GM21529 (cell line): ENCODE data around the gene LILRA6.
A peak's percentile ranks its signal among the peaks of the same experiment; 100 is the strongest.
"Not testable (repeated sequence)": the region's sequence is repeated elsewhere in the genome, so short reads cannot be mapped to it uniquely, and the experiment has no call there.

Source experiments
- ATAC-seq: cut with Tn5 transposase; IDR thresholded peaks from one replicate; pipeline ENCODE4 v1.9.1; 2021; ENCODE audit not compliant: unreplicated experiment

The LILRA6 gene

DNA sequence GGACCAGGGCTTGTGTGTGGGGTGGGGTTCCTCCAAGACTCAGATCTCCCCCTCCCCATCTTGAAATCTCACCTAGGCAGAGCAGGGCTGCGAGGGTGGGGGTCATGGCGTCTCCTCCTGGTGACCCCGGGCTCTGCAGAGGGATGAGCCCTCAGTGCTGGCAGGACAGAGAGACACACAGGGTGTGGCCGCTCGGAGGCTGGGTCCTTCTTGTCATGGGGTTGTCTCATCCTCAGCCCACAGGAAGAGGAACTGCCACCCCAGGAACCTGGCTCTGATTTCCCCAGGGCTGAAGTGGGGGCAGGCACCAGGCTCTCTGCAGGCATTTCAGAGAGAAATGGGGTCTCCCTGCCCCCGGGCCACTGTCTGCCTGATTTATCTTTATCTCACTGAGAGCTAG lies at the start of gene LILRA6:
Gene LILRA6 (minus strand): TSS at position 145 of the 400 bp plus-strand sequence.
- not testable (repeated sequence) for ATAC-seq

DNA sequence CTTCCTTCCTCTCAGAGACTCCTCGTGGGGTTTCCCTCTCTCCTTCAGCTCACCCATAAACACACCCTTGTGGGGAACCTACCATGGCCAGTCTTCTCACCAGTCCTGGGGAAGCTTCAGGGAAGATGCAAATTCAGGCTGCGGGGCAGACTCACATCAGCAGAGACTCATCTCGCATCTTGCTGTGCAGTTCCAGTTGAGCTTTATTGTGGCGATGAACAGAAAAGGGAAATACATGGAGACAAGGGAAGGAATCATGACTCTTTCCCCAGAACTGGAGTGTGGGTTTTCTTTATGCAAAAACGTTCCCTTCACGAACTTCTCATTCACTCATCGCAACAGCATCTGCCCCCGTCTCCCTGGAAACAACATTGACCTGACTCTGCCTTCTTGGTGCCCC lies 46.6 kb upstream of the LILRA6 start:
- not testable (repeated sequence) for ATAC-seq

- ATAC-seq, result no peak
Observed at GRCh38 chr19:54287456-54287855, 44.9 kb upstream of the LILRA6 start.

DNA sequence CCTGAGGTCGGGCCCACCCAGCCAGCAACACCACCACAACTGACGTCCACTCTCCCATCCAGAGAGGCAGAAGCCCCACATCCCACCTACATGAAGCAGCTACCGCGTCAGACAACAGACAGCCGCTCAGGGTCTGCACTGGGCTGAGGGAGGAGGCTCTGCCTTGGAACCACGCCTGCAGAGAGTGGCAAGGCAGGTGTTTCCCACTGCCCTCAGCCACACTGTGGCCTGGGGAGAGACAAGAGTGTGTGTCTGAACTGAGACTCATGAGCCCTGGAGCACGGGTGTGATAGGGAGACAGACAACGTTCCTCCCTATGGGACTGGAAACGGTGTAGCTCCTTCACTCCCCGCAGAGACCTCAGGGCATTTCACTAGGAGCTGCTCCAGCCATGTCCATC lies 43.7 kb upstream of the LILRA6 start:
- ATAC-seq, result not testable (repeated sequence)

GRCh38 chr19:54285427-54286056 lies 43.0 kb upstream of the LILRA6 start:
- ATAC-seq, result peak; percentile 52

GRCh38 chr19:54282686-54283470 lies 40.3 kb upstream of the LILRA6 start:
- ATAC-seq, result no peak

DNA sequence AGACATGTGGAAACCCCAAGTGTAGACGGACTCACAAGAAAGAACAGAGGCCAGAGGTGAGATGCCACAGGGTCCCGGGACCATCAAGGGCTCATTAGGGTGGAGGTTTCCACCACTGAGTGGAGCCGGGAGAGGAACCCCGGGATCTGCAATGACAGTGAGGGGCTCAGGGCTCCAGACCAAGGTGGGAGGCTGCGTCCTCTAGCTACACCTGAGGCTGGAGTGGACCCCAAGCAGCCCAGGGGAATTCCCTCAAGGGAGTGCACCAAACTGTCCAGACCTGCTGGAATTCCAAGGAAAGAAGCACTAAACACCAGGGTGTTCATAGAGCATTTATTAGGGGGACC lies 39.1 kb upstream of the LILRA6 start:
- ATAC-seq, result not testable (repeated sequence)

DNA sequence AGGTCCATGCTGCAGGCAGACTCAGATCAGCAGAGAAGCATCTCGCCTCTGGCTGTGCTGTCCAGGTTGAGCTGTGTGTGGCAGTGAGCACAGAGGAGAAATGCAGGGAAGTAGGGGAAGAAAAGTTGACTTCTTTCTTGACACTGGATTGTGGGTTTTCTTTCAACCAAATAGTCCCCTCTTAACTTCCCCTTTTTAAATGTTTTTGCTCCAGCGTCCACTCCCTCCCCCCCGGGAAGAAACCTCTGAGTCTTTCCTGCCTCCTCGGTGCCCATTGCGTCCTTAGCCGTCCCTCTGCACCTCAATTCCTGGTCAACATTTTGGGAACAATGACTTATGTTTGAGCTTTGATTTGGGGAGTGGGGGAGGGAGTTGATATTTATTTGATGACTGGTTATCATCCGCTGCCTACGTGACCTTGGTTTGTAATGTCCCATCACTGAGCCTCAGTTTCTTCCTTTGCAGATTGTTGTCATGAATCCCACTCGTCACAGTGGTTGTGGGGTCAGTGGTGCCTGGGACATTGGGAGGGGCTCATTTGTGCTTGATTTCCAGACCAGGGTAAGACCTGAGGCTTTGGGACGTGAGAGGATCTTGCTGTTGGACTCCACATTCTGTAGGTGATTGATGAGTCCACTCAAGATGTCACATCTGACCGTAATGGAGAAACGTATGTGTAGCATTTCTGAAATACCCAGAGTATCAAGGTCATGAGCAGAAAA lies 38.6 kb upstream of the LILRA6 start, which contains the start of gene LILRB2:
Gene LILRB2 (minus strand): TSS at position 104 of the 722 bp plus-strand sequence. CDS start 614 bp downstream, outside the sequence.
- no peak for ATAC-seq

GRCh38 chr19:54280441-54280840 lies 37.9 kb upstream of the LILRA6 start:
- ATAC-seq, result not testable (repeated sequence)

DNA sequence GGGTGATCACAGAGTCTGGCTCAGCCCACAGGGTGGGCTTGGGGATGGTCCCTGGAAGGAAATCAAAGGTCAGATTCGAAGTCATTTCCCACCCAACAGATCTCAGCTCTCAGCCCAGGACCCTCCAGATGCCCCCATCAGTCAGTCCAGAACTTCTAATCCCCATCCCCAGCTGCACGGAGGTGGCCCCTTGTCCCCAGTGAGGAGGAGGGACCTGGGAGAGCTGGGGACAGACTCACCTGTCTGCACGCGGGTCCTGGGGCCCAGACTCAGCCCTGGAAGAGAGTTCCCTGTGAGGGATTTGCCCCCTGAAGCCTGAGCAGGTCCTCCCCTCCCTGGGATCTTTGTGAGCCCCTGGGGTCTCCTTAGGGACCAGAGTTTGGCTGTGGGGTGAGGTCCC lies 37.4 kb upstream of the LILRA6 start:
- not testable (repeated sequence) for ATAC-seq

- no peak for ATAC-seq
Observed at GRCh38 chr19:54279406-54279962, 36.9 kb upstream of the LILRA6 start.

GRCh38 chr19:54278571-54279195 lies 36.1 kb upstream of the LILRA6 start:
- ATAC-seq, result not testable (repeated sequence)

DNA sequence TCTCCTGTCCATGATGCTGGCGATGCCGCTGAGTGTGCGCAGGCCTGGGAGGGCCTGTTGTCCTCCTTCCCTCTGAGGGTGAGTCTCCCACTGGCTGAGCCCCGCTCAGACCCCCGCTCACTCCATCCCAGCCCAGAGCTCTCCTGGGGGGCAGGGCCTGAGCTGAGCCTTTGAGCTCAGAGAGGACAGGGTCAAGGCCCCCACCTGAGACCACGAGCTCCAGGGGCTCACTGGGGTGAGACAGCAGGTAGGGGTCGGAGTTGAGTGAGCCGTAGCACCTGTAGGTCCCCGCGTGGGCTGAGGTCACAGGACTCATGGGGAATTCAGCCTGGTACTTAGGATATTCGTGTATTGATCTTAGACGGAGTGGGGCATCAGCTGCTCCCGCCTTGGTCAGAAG lies 35.5 kb upstream of the LILRA6 start:
- not testable (repeated sequence) for ATAC-seq

DNA sequence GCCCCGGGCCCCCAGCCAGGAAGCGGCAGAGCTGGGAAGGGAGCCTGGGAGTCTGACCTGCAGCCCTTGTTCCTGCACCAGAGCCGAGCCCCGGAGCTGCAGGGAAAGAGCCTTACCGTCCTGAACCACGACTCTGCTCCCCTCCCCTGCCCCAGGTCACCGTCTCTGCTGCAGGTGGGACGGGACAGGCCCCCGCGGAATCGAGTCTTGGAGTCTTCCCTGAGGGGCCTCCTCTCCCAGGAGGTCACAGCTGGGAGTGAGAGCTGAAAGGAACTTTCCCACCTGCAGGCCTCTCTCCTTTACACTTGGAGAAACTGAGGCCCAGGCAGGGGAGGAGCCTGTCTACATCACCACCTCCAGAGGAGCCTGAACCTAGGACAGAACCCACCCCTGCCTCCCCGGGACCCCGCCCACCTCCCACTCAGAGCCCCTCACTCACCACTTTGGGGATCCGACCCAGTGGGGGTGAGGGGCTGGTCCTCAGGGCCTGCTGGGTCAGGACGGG lies 34.6 kb upstream of the LILRA6 start:
- not testable (repeated sequence) for ATAC-seq

- no peak for ATAC-seq
Observed at GRCh38 chr19:54275951-54276350, 33.4 kb upstream of the LILRA6 start.

- ATAC-seq, result not testable (repeated sequence)
Observed at GRCh38 chr19:54274516-54274915, 31.9 kb upstream of the LILRA6 start.

- ATAC-seq, result no peak
Observed at GRCh38 chr19:54273821-54274220, 31.2 kb upstream of the LILRA6 start.

DNA sequence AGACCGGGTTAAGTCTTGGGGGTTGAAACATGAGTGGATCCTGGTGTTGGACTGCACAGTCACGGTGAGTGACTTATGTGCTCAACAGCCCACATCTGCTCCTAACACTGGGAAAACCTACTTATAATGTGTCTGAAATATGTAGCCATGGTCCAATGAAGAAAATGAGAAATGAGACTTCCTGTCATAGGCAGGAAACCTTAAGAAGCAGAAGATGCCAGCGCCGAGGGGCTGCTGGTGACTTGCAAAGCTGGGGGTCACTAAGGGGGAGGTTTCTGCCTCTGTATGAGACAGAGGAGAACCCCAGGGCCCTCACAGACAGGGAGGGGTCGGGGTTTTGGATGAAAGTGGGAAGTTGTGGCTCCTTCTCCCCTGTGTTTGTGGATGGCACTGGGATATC lies 29.6 kb upstream of the LILRA6 start:
- ATAC-seq, result not testable (repeated sequence)

- ATAC-seq, result not testable (repeated sequence)
Observed at GRCh38 chr19:54271587-54271986, 29.0 kb upstream of the LILRA6 start.

GRCh38 chr19:54271106-54271505 lies 28.5 kb upstream of the LILRA6 start:
- no peak for ATAC-seq

DNA sequence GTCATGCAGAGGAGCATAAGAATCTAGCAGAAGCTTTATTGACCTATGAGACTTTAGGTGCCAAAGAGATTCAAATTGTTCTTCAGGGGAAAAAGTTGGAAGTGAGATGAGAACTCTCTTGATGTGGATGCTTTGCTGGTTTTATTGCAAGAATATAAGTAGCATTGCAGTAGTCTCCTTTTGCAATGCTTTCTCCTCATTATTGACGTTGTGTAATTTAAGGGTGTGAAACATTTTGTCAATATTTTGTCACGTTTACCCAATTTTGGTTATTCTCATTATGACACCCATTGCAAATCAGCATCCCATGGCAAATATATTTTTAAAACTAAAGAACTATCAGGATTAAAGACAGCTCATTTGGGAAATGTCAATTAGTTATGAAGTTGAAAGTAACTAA lies 26.3 kb upstream of the LILRA6 start:
- ATAC-seq, result no peak
